GM19328 (cell line): ENCODE results near the gene SMAP1.

Experiments used
- ATAC-seq: cut with Tn5 transposase; IDR thresholded peaks from one replicate; pipeline ENCODE4 v1.9.1; 2021; ENCODE audit warnings: mild to moderate bottlenecking, moderate library complexity; ENCODE audit not compliant: unreplicated experiment

Gene SMAP1

DNA sequence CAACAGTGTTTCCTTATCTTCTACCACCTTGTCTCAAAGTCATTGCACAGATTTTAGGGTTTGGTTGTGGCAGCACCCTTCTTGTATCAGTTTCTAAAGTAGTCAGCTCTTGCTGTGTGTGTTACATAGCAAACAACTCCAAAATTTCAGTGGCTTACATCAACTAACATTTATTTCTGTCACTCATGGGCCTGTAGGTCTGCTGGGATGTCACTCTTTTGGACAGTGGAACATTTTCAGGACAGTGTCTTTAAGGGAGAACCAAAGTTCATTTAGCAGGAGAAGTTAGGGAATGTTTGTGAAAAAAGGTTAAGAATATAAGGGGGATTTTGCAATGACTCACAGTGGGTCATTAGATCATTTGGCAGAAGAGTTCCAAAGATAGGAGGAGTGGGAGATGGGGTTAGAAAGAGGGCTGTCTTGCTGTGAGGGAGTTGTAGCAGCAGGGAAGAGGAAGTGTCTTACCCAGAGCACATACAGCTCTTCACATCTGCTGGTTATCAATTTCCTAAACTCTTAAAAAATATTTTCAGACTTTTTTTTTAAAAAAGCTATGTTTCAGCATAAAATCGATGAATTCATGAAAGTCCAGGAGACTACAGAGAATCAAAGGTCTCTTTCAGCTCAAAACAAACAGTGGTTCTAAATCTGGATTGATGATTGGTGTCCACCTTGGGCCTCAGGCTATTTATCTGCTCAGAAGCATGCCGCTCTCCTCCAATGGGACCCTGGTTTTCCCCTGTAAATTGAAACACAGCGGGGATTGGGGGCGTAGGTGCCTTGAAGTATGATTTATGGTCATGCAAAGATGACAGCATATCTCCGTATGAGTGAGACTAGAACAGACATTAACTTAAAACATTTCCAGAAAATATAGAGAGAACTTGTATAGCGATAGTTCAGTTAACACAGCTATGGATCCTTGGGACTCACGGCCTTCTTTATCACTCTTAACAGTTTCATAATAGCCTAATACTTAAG, 171.9 kb downstream of the SMAP1 start:
- no peak for ATAC-seq

DNA sequence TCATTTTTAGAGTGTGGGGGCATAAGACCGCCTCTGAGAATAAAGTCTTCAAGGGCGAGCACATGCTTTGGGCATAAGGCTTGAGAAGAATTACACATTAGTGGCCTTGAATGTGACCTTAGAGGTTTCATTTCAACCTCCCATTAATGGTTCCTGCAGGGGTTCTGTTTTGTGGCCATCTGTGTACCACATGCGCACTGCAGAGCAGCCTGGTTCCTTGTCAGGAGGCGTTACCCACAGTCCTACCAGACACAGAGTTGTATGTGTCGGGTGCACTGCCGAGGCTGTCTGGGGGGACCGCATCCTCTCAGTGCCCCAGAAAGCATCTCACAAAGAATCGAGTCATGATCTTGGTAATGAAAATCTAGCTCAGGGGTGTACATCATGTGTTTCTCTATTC, 173.4 kb downstream of the SMAP1 start:
- no peak for ATAC-seq

DNA sequence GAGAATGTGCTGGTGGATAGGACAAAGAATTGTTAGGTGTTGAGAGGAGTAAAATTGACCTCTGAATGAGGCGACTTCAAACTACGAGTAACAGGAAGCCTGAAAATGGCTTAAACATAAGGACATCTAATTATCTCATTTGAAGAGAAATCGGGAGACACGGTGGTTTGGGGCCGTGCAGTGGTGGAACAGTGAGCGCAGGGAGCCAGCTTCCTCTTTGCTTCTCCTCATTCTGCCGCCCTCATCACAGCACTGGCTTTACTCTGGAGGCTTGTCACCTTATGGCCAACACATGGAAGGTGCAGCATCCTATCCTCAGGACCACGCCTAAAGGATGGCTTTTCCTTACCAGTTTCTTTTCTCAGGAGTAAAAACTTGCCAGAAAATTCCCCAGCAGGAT, 174.9 kb downstream of the SMAP1 start:
- no peak for ATAC-seq

DNA sequence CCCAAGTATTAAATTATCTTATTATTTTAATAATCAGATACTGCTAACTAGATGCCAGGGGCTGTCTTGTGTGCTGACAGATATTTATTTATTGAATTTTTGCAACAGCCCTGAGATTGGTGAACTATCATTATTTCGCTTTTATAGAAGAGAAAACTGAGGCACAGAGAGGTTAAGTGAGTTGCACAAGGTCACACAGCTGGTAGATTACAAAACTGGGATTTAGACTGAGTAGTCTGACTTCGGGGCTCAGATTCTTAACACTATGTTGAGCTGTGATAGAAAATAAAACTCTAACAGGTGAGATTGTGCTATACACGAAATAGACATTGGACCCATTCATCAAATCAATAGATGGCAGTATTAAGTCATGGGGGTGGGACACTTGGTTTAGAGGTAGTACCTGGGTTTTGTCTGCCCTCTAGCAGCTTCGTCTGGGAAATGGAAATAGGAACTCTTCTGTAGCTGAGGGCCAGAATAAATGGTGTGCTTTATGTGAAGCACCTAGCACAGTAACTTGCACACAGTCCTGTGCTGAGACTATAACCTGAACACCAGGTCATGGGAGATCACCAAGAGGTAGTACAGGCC, 175.7 kb downstream of the SMAP1 start:
- ATAC-seq, result no peak

DNA sequence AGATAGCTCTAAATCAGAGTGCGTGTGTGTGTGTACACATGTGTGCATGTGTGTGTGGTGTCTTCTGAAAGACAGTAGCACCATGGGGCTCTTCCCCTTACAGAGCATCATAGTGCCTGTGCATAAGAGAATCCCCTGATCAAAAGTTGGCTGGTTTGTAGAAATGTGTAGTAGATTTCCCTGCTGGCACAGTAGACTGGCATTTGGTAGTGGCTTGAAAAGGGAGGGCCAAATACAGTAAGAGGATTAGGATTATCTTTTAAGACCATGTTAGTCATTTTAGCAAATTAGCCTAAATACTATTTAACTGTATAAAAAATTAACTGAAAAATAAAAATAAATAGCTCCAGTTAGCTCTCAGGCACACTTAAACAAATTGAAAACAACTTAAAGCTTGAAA, 176.6 kb downstream of the SMAP1 start:
- ATAC-seq, result no peak

DNA sequence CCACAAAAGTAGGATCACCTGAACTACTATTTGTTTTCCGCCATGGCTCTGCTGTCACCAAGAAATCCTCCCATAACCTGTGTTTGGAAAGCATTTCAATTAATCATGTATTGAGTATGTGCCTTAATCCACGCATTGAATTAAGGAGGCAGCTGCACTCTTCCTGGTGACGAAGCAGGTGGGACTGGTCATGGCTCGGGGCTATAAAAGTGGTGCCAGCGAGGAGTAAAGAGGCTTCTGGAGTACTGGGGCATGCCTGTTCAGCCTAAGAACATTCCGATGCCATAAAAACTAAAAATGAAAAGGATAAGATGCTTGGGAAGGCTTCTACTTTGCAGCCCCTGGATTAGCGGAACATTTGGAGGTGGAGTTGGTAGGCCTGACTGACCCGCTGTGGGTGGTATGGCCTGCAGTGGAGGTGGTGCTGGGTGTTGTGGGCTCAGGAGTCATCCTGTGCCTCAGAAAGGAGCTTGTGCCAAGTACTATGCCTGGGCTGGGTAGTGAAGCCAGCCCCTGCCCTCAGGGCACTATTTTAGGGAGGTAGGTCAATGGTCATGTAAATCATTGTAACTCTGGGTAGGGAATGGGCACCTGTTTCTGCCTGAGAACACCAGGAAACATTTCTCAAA, 178.6 kb downstream of the SMAP1 start:
- ATAC-seq, result no peak

DNA sequence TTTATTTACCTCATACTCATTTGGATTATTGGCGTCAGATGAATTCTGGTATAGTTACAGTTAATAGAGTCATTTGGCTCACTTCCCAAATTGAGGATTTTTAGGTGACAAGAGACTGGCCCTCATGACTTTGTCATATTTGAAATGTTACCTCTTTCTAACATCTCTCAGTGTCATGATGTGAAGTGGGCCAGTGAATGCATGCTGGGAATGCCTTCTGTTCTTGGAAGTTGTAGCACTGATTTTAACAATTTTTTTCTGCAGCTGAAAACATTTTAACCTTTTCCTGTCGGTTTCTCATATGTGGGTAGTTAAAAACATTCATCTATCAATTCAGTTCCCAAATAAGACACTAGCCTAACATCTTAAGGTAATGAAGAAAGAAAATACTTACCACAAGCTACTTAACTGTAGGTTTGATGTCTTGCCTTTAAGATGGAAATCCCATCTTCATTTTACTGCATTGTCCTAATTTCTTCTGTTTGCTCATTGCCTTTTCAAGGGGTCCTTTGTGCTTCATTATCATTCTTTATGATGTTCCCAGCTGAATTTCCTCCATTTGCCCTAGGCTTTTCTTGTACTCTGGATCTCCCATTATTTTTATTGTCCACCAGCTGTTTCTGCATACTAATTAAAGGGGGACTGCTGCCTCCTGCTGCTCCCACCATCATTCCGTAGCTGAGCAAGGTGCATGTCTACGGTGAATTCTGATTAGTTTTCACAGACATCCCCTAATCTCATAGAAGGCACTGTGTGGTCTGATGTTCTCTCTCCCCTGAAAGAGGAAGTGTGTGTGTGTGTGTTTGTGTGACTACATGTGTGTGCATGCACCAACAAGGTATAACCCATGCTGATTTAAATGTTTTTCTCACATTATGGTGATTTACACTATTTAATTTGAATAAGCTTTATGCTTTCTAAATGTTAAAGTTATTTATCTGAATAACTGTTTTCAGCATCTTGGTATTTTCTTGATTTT, 179.7 kb downstream of the SMAP1 start:
- ATAC-seq, result no peak

DNA sequence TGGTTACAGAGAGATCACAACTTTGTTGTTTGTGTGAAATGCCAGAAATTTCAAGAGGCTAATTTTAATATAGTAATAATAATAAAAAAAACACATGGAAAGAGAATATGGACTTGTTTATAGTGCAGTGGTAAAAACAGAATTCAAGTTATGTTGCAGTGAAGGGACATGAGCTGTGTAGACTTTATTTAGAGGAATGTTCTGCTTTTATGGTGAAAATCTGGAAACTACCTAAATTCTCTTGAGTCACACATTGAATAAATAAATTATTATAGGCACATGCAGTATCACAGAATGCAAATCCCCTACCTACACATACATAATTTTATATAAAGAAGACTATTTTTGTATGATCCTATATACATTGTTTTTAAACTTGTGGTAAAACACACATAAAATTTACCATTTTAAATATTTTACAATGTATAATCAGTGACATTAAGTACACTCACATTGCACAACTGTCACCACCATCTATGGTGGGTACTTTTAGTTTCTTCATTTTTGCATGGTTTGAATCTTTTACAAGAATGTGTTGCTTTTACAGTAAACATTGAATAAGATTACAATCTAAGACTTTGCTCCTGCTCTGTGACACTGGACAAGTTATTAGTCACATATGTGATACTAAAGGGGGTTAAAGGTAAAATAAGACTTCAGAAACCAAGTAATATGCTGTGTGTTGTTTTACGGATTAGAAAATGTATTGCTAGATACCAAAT, 181.8 kb downstream of the SMAP1 start:
- no peak for ATAC-seq

DNA sequence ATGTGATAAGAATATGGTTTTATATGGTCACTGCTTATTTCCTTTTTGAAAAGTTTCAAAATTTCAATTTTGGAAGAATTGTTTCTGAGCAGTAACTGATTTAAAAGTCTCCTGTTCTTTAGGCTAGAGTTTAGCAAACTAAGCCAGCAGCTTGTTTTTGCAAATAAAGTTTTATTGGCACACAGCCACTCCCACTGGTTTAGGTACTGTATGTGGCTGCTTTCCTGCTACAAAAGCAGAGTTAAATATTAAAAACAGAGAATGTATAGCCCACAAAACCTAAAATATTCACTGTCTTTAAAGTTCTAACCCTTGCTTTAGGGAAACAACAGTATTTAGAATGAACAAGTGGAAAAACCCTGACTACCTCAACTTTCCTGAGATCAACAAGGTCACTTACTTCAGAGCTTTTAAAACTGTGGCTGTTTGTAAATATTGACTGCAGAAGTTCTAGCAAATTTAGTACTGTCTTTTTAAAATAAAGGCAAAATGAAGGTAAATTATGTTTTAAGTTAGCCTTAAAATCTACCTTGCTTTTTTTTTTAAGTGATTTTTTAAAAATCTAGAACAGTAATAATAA, 185.1 kb downstream of the SMAP1 start:
- ATAC-seq, result no peak

DNA sequence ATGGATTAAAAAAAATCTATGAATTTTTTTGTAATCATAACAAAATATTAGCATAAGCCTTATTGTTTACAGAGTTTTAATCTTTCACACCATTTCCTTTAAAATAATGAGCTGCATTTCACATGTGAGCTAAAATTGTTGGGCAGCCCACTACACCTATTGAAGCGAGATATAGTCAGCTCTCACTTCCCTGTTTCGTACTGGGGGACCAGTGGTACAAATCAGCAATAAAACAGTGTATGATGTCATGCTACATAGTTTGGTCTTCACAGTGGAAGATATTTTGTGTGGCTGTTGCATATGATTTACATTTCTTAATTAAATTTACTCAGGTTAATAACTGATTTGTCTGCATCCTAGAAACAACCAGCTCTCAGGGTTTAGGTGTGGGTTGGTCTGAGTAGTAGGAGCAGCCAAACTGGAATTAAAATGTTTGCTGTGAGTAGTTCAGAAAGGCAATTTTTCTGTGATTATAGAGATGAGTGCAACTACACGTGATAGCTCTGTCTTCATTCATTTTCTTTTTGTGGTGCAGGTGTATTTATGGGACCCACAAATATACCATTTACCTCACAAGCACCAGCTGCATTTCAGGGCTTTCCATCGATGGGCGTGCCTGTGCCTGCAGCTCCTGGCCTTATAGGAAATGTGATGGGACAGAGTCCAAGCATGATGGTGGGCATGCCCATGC, 189.8 kb downstream of the SMAP1 start:
- ATAC-seq, result peak; percentile 100

DNA sequence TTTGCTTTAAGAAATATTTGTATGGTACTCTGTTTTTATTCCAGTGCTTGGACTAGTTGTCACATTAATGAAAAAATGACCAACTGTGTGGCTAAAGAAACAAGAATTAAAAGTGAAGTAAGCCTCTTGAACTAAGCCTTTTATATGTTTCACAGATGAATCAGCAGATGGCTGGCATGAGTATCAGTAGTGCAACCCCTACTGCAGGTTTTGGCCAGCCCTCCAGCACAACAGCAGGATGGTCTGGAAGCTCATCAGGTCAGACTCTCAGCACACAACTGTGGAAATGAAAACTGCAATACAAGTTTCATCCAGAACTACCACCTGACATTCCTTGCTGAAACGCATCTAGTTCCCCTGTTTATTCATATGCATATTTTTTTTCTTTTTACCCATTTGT, 192.4 kb downstream of the SMAP1 start:
- no peak for ATAC-seq

DNA sequence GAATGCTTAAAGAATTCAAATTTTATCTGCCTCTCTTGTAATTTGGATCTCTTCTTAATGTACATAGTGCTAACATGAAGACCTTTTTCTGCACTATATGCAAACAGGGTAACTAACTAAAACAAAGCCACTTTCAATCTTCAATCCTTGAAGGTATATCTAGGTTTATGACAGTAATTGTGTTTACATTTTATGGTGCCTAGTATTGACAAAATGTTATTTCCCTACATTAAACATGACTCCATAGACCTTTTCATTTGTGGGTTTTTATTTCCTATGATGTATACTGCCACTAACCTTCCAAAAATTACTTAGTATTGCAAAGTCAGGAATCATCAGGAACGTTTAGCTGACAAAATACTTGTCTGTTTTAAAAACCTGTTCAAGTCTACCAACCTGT, 193.2 kb downstream of the SMAP1 start:
- no peak for ATAC-seq

DNA sequence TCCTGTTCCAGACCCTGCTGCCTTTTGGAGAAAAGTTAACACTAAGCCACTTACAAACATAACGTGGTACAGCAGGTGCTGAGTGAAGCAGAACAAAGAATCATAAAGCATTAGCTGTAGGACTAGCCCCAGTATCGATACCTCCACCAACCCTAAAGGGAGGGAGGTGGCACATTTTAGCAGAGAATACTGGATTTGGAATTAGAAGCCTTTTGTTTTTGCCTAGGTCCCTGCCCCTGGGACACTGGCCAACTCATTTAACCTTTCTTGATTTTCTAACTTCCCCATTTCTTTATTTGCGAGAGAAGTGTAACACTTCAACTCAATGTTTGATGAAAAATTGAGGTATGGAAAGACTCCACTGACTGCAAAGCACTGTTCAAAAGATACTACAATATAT, 195.7 kb downstream of the SMAP1 start:
- ATAC-seq, result no peak

DNA sequence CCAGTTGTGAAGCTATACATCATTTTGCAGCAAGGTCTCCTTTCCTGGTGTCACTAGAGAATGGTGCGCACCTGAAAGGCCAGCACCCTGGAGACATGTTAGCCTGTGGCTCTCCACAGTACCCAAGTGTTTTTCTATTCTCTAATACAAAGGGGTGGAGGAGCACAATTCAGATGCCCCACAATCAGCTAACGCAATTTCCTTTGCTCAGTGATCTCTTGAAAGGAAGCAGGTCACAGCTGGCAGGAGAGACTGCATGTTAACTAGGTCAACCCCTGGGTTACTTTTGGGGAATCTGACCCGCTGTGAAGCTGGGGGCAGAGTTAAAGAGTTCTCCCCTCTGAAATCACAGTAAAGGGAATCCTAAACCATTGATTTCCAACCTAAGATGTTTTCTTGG, 196.7 kb downstream of the SMAP1 start:
- ATAC-seq, result no peak

DNA sequence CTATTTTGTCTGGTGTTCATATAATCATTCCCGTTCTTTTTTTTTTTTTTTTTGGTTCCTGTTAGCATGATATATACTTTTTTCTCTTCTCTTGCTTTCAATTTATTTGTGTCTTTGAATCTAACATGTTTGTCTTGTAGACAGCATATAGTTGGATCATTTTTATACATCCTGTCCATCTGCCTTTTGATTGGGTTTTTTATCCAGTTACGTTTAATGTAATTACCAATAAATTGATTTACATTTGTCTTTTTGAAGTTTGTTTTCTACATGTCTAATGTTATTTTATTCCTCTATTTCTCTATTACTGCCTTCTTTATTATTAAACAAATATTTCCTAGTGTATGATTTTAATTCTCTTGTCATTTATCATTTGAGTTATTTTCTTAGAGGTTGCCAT, 204.8 kb downstream of the SMAP1 start:
- ATAC-seq, result no peak

DNA sequence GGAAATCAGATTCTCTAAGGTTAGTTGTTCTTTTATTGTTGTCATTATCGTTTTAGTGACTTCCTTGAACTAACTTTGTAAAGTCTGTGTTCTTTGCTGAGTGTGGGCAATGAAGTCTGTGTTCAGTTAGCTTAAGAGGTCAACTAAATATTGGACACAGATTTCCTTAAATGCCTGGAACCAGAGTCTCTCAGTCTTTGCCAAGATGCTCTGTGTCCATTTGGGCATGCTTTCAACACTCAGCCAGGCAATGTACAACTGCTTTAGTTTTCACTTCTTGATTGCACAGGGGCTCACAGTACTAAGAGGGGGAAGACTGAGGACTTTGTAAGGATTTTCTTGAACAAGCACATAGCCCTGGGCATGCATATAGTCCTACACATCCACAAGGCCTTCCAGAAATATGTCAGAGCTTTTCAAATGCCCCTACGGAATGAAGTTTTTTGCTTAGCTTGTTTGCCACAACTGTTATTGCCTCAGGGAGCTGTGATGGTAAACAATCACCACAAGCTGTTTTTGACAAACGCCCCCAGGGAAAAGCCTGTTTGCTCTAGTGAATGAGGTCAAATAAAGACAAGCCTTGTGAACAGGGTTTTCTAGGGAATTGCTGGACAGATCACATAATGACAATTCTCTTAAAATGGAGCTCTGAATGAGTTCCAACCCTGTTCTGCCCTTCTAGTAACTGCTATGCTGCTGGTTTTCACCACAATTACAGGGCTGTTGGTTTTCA, 206.7 kb downstream of the SMAP1 start:
- no peak for ATAC-seq

DNA sequence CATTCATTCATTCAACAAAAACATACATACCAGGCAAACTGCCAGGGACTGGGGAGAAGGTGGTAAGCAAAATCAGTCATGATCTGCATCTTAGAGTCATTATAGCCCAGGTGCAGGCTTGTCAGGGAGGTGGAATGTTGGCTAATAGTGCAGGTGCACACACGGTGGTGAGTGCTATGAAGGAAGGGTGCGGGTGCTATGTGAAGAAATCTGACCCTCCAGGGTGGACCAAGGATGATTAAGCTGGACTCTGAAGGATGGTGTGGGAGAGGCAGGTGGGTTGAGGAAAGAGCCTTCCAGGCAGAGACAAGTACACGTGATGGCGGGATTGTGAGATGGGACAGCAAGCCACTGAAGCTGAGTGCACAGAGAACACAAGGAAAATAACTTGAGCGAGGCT, 211.8 kb downstream of the SMAP1 start:
- no peak for ATAC-seq
